HepG2 (cell line): ENCODE measurements around the gene CBX5.
"Not testable (repeated sequence)": the region's sequence is repeated elsewhere in the genome, so short reads cannot be mapped to it uniquely, and the experiment has no call there.

Experiments used
- CTCF ChIP-seq: sonication (generic); formaldehyde crosslinking; IDR thresholded peaks from 2 replicates; pipeline ENCODE4 v1.5.0; 2020; ENCODE audit warnings: mild to moderate bottlenecking, missing genetic modification reagents, moderate library complexity
- FOXK2 ChIP-seq: fragments of 450-650 bp; IDR thresholded peaks from 2 replicates; pipeline ENCODE4 v1.6.1; 2016
- HNF1A ChIP-seq, 2 experiments: sonication (generic) in 1 of 2; formaldehyde crosslinking in 1 of 2; IDR thresholded peaks; 2 replicates each; pipeline versions ENCODE4 v1.4.0 to v1.6.1; 2016 to 2020; ENCODE audit warnings: borderline replicate concordance in 1 of 2, low read depth in 1 of 2, mild to moderate bottlenecking in 1 of 2, missing genetic modification reagents in 1 of 2
- JUN ChIP-seq: sonication (generic); formaldehyde crosslinking; IDR thresholded peaks from 2 replicates; pipeline ENCODE4 v1.4.0; 2020; ENCODE audit warnings: mild to moderate bottlenecking, missing genetic modification reagents
- JUND ChIP-seq: sonication (generic); formaldehyde crosslinking; IDR thresholded peaks from 2 replicates; pipeline ENCODE4 v1.8.0; 2022; ENCODE audit warnings: mild to moderate bottlenecking, missing genetic modification reagents
- NR2C2 ChIP-seq: sonication (generic); formaldehyde crosslinking; IDR thresholded peaks from 2 replicates; pipeline ENCODE4 v1.4.0; 2020; ENCODE audit warnings: missing genetic modification reagents, mild to moderate bottlenecking, moderate library complexity, borderline replicate concordance
- SIX4 ChIP-seq: sonication (generic); formaldehyde crosslinking; IDR thresholded peaks from 2 replicates; pipeline ENCODE4 v1.4.0; 2020; ENCODE audit warnings: missing genetic modification reagents
- ZNF354B ChIP-seq: sonication (generic); formaldehyde crosslinking; IDR thresholded peaks from 2 replicates; pipeline ENCODE4 v1.8.0; 2022; ENCODE audit warnings: mild to moderate bottlenecking, missing genetic modification reagents
- ZZZ3 ChIP-seq: sonication (generic); formaldehyde crosslinking; IDR thresholded peaks from 2 replicates; pipeline ENCODE4 v1.4.0; 2020; ENCODE audit warnings: missing genetic modification reagents, mild to moderate bottlenecking, borderline replicate concordance
- TF ChIP-seq, protein P1 (sequence below): sonication (generic); formaldehyde crosslinking; IDR thresholded peaks from 2 replicates; pipeline ENCODE4 v1.4.0; 2020; ENCODE audit warnings: missing genetic modification reagents
- TF ChIP-seq, protein P2 (sequence below): sonication (generic); formaldehyde crosslinking; IDR thresholded peaks from 2 replicates; pipeline ENCODE4 v1.4.0; 2020; ENCODE audit warnings: low read depth, missing genetic modification reagents
- TF ChIP-seq, protein P3 (sequence below): sonication (generic); formaldehyde crosslinking; IDR thresholded peaks from 2 replicates; pipeline ENCODE4 v1.8.1; 2023; ENCODE audit warnings: missing genetic modification reagents, mild to moderate bottlenecking, borderline replicate concordance

DNA sequence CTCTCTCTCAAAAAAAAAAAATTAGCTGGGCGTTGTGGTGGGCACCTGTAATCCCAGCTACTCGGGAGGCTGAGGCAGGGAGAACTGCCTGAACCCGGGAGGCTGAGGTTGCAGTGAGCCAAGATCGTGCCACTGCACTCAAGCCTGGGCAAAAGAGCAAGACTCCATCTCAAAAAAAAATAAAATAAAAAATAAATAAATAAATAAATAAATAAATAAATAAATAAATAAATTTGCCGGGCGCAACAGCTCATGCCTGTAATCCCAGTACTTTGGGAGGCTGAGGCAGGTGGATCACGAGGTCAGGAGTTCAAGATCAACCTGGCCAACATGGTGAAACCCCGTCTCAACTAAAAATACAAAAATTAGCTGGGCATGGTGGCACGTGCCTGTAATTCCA, 94.6 kb downstream of the CBX5 start:
- not testable (repeated sequence) for TF ChIP-seq CTCF (CRISPR knock-in tag); JUND (CRISPR knock-in tag); JUN (CRISPR knock-in tag); HNF1A (IDR thresholded peaks at IDR 0.05; ENCODE audit: low read depth); HNF1A (CRISPR knock-in tag; IDR thresholded peaks at IDR 0.05; ENCODE audit: borderline replicate concordance); NR2C2; FOXK2; ZZZ3 (CRISPR knock-in tag); ZNF354B (CRISPR knock-in tag); SIX4 (CRISPR knock-in tag)
- TF ChIP-seq, protein P1, sequence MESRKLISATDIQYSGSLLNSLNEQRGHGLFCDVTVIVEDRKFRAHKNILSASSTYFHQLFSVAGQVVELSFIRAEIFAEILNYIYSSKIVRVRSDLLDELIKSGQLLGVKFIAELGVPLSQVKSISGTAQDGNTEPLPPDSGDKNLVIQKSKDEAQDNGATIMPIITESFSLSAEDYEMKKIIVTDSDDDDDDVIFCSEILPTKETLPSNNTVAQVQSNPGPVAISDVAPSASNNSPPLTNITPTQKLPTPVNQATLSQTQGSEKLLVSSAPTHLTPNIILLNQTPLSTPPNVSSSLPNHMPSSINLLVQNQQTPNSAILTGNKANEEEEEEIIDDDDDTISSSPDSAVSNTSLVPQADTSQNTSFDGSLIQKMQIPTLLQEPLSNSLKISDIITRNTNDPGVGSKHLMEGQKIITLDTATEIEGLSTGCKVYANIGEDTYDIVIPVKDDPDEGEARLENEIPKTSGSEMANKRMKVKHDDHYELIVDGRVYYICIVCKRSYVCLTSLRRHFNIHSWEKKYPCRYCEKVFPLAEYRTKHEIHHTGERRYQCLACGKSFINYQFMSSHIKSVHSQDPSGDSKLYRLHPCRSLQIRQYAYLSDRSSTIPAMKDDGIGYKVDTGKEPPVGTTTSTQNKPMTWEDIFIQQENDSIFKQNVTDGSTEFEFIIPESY (CRISPR knock-in tag): not testable (repeated sequence)
- TF ChIP-seq, protein P2, sequence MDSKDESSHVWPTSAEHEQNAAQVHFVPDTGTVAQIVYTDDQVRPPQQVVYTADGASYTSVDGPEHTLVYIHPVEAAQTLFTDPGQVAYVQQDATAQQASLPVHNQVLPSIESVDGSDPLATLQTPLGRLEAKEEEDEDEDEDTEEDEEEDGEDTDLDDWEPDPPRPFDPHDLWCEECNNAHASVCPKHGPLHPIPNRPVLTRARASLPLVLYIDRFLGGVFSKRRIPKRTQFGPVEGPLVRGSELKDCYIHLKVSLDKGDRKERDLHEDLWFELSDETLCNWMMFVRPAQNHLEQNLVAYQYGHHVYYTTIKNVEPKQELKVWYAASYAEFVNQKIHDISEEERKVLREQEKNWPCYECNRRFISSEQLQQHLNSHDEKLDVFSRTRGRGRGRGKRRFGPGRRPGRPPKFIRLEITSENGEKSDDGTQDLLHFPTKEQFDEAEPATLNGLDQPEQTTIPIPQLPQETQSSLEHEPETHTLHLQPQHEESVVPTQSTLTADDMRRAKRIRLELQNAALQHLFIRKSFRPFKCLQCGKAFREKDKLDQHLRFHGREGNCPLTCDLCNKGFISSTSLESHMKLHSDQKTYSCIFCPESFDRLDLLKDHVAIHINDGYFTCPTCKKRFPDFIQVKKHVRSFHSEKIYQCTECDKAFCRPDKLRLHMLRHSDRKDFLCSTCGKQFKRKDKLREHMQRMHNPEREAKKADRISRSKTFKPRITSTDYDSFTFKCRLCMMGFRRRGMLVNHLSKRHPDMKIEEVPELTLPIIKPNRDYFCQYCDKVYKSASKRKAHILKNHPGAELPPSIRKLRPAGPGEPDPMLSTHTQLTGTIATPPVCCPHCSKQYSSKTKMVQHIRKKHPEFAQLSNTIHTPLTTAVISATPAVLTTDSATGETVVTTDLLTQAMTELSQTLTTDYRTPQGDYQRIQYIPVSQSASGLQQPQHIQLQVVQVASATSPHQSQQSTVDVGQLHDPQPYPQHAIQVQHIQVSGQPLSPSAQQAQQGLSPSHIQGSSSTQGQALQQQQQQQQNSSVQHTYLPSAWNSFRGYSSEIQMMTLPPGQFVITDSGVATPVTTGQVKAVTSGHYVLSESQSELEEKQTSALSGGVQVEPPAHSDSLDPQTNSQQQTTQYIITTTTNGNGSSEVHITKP (CRISPR knock-in tag): not testable (repeated sequence)
- TF ChIP-seq, protein P3, sequence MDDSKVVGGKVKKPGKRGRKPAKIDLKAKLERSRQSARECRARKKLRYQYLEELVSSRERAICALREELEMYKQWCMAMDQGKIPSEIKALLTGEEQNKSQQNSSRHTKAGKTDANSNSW (CRISPR knock-in tag): not testable (repeated sequence)
